ENCODE measurements around the gene PACS1. TPM values are rescaled to one million over a fixed set of nuclear protein-coding genes. Genes with fewer than 3 reads are reported as not detected.

Gene PACS1
- total and polyA plus RNA-seq, 8 donors, result 50.7 to 57.5 (median 54.9) TPM

- intact Hi-C loops (cut with DNase I), result no loop called here
- H3K27me3 ChIP-seq, result no peaks in the 10 kb centered on the region
- H3K4me3 ChIP-seq, result no peak overlapping the region
- DNase-seq, result no peak
- peak; percentile 7 for ATAC-seq
- H3K9me3 ChIP-seq, result no peaks in the 10 kb centered on the region
- H3K27ac ChIP-seq, result peak overlapping the region; percentile 13 to 41
- peaks cover 14 to 49% of the 10 kb centered on the region in 2 donors for H3K4me1 ChIP-seq
- no peaks in the 10 kb centered on the region for H3K36me3 ChIP-seq
- no peak for TF ChIP-seq CTCF (IDR thresholded peaks at IDR 0.05)
These were observed 49.5 kb downstream of the PACS1 start for GRCh38 chr11:66119348-66120133.

DNA sequence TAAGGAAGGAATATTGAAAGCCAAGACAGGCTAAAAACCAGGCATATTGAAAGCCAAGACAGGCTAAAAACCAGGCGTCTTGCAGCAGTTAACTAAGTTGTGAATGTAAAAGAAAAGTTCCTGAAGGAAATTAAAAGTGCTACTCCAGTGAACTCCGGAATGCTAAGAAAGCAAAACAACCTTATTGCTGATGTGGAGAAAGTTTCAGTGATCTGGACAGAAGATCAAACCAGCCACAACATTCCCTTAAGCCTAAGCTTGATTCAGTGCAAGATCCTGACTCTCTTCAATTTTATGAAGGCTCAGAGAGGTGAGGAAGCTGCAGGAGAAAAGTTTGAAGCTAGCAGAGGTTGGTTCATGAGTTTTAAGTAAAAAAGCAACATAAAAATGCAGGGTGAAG is 51.4 kb downstream of the PACS1 start:
- intact Hi-C loops (cut with DNase I), result no loop called here
- Histone ChIP-seq H3K27ac (no peak overlapping the region), H3K9me3 (no peaks in the 10 kb centered on the region), H3K4me3 (no peak overlapping the region), H3K27me3 (no peaks in the 10 kb centered on the region), H3K36me3 (no peaks in the 10 kb centered on the region), H3K4me1 (peaks cover 19 to 41% of the 10 kb centered on the region in 2 donors)
- ATAC-seq (no peak), DNase-seq (no peak)
- TF ChIP-seq CTCF (IDR thresholded peaks at IDR 0.05), result no peak

GRCh38 chr11:66123902-66124301 is 53.8 kb downstream of the PACS1 start:
- DNase-seq, result no peak
- no peaks in the 10 kb centered on the region for H3K9me3 ChIP-seq
- ATAC-seq, result peak; percentile 54
- H3K27ac ChIP-seq, result no peak overlapping the region
- H3K4me1 ChIP-seq, result peaks cover 28 to 30% of the 10 kb centered on the region in 2 donors
- H3K27me3 ChIP-seq, result no peaks in the 10 kb centered on the region
- no peak overlapping the region for H3K4me3 ChIP-seq
- no peak for TF ChIP-seq CTCF (IDR thresholded peaks at IDR 0.05)
- no peaks in the 10 kb centered on the region for H3K36me3 ChIP-seq
- intact Hi-C loops (cut with DNase I), result no loop called here

DNA sequence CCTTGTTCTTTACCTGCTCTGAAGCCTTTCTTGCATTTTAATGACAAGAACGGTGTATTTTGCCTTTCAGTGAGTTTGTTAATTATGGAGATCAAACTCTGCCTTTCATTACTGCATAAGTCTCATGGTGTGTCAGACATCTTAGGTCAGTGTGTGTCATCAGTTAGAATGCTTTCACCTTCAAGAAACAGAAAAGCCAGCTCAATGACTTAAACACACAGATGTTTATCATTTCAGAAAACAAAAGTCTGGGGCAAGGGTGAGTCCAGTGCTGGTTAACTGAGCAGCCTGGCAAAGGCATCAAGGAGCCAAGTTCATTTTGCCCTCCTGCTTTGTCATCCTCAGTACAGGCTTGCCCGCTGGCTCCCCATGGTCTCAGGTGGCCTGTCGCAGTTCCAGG is 54.5 kb downstream of the PACS1 start:
- TF ChIP-seq CTCF (IDR thresholded peaks at IDR 0.05), result no peak
- no peak for ATAC-seq
- intact Hi-C loops (cut with DNase I), result no loop called here
- Histone ChIP-seq H3K36me3 (no peaks in the 10 kb centered on the region), H3K4me1 (peaks cover 21 to 24% of the 10 kb centered on the region in 2 donors), H3K9me3 (no peaks in the 10 kb centered on the region), H3K27me3 (no peaks in the 10 kb centered on the region), H3K27ac (no peak overlapping the region), H3K4me3 (no peak overlapping the region)
- DNase-seq, result no peak

DNA sequence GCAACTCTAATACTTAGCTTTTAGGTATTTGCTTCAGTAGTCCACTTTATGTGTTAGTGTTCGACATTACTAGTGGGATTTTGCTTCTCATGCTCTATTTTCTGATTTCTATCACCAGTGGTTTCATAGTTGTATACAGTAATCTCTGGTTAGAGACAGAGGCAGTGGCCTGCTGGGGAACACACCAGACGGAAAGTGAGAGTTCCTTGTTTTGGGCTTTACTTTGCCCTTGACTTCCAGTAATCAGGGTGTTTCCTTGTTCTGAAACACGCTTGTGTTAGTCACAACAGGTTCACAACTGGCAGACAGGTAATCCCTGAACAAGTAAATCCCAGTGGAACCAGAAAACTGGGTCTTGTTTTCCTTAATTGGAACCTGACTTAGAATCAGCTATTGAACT is 56.0 kb downstream of the PACS1 start:
- peak overlapping the region; percentile 48 to 75 for H3K27ac ChIP-seq
- H3K9me3 ChIP-seq, result no peaks in the 10 kb centered on the region
- no peak overlapping the region for H3K4me3 ChIP-seq
- H3K4me1 ChIP-seq, result peaks cover 16 to 20% of the 10 kb centered on the region in 2 donors
- no peaks in the 10 kb centered on the region for H3K36me3 ChIP-seq
- no peak for TF ChIP-seq CTCF (IDR thresholded peaks at IDR 0.05)
- ATAC-seq (peak; percentile 56), DNase-seq (no peak)
- intact Hi-C loops (cut with DNase I), result no loop called here
- no peaks in the 10 kb centered on the region for H3K27me3 ChIP-seq
